GM18873 (cell line): ENCODE measurements around the gene GIGYF2.
A peak's percentile ranks its signal among the peaks of the same experiment; 100 is the strongest.
"Not testable (repeated sequence)": the region's sequence is repeated elsewhere in the genome, so short reads cannot be mapped to it uniquely, and the experiment has no call there.

Experiments used
- ATAC-seq: cut with Tn5 transposase; IDR thresholded peaks from one replicate; pipeline ENCODE4 v1.9.1; 2021; ENCODE audit warnings: mild to moderate bottlenecking, moderate library complexity, moderate number of reproducible peaks; ENCODE audit not compliant: unreplicated experiment, low FRiP score

The GIGYF2 gene

DNA sequence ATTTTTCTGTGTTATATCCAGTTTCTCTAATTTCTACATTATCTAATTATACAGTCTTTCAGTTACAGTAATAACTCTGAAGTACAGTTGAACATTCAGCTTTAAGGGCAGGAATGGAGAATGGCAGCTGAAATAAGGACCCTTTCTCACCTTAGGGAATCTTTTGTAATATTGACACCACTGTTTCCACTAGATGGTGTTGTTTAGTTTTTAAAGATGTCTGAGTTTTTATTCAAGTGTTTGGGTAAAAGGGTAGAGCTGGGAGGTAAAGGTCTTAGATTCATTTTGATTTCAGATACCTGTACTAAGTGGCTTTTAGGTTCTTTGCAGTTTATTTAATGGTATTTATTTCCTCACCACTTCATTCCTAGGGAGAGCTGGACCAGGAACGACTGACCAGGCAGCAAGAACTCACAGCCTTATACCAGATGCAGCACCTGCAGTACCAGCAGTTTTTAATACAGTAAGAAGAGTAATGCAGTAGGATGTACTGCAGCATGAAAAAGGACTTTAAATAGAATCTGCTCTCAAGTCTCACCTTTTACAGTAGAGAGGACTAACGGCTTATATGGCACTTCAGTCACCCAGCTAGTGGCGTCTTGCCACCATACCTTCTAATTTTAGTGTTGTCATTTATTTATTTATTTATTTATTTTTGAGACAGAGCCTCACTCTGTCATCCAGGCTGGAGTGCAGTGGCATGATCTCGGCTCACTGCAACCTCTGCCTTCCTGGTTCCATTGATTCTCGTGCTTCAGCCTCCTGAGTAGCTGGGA lies 112.4 kb downstream of the GIGYF2 start:
- ATAC-seq = no peak

DNA sequence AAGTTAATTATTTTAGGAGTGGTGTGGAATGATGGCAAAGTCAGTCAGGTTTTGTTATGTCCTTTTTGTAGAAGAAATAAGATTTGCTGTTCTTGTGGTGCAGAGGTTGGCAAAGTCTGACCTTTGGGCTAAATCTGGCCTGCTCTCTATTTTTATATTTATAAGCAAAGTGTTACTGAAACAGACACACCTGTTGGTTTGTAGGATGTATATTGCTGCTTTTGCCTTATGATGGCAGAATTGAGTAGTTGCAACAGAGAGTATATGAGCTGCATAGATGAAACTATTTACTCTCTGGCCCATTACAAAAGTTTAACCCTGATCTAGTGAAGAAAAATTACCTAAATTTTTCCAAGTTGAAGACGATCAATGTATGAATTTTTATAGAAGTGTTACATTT lies 113.3 kb downstream of the GIGYF2 start:
- no peak for ATAC-seq

DNA sequence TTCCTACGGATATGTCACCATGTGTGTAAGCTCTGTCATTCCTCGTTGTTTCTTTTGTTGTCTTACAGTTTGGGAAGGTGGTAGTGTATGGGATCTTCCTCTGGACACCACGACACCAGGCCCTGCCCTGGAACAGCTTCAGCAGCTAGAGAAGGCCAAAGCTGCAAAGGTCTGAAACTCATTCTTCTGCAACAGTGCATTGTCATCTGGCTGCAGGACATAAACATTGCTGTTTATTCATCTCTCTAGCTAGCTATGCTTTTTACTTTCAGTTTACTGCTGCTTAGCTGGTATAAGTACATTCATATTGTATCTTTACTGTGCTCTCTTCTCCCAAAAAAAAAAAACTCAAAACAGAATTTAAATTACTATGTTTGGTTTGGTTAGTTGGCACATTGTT lies 118.4 kb downstream of the GIGYF2 start:
- no peak for ATAC-seq

DNA sequence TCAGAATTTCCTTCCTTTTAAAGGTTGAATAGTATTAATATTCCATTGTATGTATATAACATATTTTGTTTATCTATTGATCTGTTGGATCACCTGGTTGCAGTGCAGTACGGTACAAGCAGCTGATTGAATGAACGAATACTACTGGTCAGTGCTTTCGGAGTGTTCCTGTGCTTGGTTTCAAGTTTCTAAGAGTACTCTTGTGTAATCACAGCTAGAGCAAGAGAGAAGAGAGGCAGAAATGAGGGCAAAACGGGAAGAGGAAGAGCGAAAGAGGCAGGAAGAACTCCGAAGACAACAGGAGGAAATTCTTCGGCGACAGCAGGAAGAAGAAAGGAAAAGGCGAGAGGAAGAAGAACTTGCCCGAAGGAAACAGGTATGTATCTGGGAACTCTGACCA lies 119.5 kb downstream of the GIGYF2 start:
- ATAC-seq = no peak

DNA sequence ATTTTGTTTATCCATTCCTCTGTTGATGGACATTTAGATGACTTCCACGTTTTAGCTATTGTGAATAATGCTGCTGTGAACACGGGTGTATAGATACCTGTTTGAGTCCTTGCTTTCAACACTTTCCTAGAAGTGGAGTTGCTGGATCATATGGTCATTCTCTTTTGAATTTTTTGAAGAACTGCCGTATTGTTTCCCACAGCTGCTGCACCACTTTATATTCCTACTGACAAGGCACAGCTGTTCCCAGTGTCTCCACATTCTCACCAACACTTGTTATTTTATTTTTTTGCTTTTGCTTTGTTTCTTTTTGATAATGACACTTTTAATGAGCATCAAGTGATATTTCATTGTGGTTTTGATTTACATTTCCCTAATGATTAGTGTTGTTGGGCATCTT lies 120.6 kb downstream of the GIGYF2 start:
- ATAC-seq = no peak

DNA sequence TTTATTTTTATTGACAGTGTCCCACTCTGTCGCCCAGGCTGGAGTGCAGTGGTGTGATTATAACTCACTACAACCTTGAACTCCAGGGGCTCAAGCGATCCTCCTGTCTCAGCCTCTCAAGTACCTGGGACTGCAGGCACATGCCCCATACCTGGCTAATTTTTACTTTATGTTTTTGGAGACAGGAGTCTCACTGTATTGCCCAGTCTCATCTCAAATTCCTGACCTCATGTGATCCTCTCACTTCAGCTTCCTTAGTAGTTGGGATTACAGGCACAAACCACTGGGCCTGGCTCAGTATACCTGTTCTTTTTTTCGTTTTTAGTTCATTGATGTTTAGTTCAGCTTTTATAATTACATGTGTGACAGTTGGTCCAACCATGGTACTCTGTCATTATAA lies 132.9 kb downstream of the GIGYF2 start:
- ATAC-seq = no peak

DNA sequence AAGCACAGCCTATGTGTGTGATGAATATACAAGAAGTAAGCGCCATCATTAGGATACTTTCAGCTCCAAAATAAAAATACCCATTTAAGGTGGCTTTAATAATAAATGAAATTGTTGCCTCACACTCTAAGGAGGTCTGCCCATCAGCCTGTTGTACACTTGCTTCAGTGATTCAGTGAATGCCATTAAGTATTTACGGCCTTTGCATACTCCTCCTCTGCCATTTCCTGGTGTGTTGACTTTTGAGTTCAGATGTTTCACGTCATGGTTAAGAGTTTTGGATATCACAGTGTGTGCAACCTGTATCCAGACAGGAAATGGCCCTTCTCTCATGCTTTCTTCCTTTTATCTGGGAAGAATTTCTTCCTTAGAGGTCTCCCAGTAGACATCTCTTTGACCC lies 134.4 kb downstream of the GIGYF2 start:
- ATAC-seq = no peak

DNA sequence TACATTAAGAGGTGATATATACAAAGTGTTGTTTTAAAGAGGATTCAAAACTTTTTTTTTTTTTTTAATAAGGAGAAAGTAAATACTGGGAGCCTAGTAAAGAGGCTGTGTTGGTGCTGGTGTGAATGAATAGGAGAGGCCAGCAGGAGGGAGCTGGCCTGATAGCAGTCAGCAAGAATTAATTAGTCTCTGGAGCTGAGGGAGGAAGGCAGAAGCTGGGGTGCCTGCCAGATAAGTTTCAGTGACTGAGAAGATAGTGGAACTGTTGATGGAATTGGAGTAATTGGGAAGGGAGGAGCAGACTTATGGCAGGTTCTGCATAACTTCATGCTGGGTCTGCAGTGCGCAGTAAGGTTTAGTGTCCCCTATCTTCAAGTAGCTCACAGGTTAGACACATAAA lies 136.7 kb downstream of the GIGYF2 start:
- no peak for ATAC-seq

DNA sequence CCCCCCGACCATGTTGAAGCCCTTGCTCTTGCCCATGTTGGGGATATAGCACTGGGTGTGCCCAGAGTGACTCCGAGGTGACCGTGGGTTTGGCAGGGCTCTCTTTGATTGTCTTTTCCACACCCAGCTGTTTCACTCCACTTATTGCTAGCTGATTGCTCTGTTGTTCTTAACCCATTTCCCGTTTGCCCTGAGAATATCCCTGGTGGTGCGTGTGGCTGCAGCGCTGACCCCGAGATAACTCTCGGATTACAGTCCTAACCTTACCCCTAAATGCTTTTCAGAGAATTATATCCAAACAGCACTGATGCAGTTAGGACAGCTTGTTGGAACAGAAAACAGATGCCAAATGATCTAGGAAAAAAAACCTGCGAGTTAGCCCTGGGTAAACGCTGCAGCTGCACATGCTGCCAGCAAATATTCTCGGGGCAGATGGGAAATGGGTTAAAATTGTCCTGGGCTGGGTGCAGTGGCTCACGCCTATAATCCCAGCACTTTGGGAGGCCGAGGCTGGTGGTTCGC lies 138.6 kb downstream of the GIGYF2 start:
- no peak for ATAC-seq

DNA sequence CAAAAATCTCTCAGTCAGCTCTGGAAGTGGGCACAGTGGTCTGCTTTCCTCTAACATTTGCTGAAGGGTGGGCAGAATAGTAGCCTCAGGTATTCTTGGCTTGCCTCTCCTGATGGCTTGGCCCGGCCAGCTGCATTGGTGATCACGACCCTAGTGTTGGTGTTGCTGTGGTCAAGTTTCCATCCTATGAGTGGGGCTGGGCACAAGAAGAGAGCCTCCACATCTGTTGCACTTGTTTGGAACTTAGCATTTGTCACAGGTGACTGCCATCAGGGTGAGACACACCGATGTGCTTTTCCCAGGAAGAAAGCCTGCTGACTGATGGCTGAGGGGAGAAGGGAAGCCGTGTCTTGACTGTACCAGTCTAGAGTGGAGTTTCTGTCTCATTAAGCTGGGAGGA lies 139.8 kb downstream of the GIGYF2 start:
- no peak for ATAC-seq

DNA sequence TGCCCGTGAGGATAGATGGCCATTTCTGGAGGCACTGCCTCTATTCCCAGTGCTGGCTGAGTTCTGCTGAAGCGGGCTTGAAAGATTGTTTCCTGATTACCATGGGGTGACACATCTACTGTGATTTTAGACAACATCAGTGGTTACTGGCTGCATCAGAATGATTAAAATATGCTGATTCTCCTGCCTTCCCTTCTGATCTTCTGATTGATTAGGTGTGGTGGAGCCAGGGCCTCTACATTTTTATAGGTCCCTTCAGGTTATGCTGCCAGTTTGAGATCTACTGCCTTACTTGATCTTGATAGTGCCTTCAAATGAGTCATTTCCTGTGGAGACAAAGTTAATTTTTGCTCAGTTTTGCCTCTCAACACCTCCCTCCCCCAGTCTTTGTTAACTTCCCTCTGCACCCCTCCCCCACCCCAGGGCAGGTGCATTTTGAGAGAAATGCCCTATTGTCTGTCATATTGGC lies 141.3 kb downstream of the GIGYF2 start:
- ATAC-seq = peak; percentile 58

DNA sequence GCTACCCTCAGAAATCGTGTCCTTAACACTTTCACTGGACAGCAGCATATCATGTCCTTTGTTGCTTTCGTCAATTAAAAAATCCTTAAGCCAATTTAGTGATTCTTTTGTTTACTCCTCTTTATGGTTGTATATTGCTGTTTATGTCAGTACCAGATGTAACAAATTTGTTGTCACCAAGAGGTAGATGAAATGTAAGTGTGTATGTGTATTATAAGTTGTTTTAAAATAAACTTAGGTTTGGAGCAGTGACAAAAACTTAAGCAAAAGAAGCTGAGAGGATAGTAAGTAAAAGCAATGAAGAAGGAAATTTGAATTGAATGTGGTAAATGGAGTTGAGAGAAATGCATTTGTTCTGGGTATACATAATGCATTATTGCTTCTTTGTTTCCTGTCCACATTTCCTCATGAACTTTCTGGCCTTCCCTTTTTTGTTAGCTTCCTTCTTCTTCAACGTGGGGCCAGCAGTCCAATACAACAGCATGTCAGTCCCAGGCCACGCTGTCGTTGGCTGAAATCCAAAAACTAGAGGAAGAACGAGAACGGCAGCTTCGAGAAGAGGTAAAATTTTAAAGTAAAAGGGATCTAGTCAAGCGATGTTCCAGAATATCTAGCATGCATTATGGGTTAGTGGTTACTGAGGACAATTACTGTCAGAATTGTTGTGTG lies 142.4 kb downstream of the GIGYF2 start:
- no peak for ATAC-seq

DNA sequence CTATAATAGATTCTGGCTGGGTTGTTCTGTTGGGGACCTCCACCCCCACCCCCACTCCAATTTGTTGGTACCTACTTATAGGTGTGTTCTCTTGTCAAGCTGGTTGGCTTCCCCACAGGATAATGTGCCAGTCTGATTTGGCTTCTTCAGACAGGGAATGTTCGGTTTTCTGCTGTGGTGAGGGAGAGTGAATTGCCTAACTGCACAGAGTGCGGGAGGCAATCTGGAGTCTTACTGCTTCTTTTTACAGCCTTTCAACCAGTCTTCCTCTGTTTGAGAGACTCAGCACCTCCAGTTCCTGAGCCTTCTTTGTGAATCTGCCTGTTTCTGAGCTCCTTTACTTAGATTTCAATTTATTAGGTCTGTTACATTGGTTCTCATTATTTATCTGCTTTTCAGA lies 145.6 kb downstream of the GIGYF2 start:
- no peak for ATAC-seq

DNA sequence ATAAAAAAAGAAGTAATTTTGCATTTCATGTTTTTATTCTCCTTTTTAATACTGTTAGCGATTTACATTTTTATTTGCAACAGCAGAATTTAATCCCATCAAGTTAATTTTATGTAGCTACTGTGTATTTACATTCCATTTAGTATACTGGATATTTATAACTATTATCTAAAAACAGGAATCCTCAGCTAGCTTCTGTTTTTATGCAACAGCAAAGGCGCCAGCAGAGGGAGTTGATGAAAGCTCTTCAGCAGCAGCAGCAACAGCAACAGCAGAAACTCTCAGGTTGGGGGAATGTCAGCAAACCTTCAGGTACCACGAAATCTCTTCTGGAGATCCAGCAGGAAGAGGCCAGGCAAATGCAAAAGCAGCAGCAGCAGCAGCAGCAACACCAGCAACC lies 146.7 kb downstream of the GIGYF2 start:
- no peak for ATAC-seq

DNA sequence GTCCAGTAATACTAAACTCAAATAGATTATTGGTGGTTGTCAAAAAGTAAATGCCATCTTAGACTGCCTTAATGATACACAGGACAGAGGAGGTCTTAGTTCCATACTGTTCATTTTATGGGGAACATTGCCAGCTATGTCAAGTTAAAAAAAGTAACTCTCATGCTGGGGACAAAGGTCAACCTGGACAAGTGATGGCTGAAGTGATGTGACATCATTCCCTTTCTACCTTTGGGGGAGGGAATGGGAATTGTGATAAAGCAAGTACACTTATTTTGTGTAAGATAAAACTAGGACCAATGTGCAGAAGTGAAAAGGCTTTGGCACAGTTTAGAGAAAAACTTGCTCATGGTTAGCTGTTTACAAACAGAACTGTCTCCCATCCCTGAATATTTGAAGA lies 148.9 kb downstream of the GIGYF2 start:
- ATAC-seq = no peak

DNA sequence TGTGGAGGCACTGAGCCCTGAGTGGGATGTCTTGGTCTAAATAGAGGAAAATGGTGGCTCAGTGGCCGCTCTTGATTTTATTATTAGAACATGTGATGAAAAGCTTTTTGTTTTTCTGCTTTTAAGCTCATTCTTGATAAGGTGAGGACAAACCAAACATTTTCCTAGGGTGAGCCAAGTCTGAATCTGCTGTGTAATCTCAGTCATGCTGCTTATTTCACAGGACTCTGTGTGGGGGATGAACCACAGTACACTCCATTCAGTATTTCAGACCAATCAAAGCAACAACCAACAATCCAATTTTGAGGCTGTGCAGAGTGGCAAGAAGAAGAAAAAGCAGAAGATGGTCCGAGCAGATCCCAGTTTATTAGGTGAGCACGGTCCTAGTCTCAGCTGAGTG lies 152.9 kb downstream of the GIGYF2 start:
- ATAC-seq = no peak

DNA sequence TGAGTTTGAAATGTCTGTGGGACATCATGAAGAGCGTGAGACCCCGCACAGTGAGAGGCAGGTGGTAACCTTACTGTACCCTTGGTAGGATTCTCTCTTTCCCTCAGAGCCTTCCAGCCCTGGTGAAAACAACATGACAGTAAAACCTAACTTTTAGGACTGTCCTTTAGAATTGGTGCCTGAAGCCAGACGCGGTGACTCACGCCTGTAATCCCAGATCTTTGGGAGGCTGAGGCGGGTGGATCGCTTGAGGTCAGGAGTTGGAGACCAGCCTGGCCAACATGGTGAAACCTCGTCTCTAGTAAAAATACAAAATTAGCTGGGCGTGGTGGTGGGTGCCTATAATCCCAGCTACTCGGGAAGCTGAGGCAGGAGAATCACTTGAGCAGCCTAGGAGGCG lies 154.9 kb downstream of the GIGYF2 start:
- ATAC-seq = not testable (repeated sequence)

DNA sequence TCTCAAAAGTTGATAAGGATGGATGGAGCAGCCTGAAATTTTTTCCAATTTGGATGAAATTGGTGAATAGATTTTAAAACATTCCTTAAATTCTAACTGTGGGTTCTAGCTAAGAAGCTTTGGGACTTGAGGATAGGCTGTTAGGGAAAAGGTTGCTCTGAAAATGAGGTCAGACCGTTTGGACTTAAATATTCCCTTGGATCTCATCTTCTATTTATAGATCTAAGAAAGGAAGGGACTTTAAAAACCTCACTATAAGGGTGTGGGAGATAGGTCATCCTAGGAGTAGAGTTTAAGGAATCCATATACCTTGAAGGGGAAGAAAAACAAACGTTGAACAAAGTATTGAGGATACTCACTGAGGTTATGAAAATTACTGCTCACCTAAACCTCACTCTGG lies 155.5 kb downstream of the GIGYF2 start:
- ATAC-seq = no peak

DNA sequence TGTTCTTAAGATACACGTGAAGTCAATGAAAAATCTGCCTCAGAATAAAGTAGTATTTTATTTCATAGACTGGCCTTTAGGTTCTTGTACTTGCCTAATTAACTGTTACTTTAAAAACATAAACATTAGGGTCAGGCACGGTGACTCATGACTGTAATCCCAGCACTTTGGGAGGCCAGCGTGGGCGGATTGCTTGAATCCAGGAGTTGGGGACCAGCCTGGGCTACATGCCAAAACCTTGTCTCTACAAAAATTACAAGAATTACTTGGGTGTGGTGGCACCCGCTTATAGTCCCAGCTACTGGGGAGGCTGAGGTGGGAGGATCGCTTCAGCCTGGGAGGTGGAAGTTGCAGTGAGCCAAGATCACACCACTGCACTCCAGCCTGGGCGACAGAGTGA lies 157.0 kb downstream of the GIGYF2 start:
- no peak for ATAC-seq

DNA sequence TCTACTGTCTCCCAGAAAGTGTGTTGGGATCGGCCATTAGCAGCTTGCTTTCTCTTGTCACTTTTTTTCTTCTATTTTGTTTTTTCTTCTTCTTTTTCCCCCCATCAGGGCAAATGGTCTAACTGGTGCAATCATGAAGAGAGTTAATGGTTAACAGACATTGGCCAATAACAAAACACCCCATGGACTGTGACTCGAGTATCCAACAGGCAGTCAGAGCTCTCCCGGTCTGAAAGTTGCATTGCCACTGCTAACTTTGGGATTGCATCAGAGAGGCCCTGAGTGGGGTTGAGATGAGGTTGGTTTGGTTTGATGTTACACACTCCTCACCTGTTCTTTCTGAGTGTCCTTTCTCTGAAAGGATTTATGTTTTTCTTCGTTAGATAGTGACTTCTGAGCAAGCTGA lies 160.0 kb downstream of the GIGYF2 start:
- ATAC-seq = no peak

DNA sequence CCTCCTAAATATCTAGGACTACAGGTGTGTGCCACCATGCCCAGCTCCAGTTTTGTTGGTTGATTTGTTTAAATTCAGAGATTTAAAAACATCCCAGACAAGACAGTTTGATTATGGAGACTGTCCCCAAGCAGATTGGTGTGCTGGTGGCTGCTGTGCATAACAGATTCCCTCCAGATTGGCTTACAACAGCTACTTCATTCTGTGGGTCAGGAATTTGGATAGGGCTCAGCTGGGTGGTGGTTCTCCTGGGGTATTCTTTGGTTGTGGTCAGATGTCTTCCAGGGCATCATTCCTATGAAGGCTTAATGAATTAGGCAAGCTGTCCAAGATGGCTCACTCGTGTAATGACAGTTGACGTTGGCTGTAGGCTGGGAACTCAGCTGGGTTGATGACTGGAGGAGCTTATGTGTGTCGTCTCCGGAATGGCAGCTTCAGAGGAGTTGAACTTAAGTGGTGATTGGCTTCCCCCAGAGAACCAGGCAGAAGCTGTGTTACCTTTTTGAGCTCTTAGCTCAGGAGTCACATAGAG lies 162.3 kb downstream of the GIGYF2 start:
- no peak for ATAC-seq
